H1 (cell line): ENCODE measurements around the gene GALP. TPM values are rescaled to one million over a fixed set of nuclear protein-coding genes. Genes with fewer than 3 reads are reported as not detected.

Experiments used
- CTCF ChIA-PET: fragments of 300-600 bp; sonication (Branson Sonifier 250); formaldehyde crosslinking; loops from one replicate; lab custom pipeline; 2021; ENCODE audit not compliant: partially characterized antibody; lab: Charles Lee
- POLR2A ChIA-PET: fragments of 300-600 bp; sonication (Branson Sonifier 250); formaldehyde crosslinking; loops from one replicate; lab custom pipeline; 2021; ENCODE audit warnings: inconsistent platforms; ENCODE audit not compliant: partially characterized antibody; lab: Charles Lee
- DNase-seq, 2 experiments: peaks; one replicate each; pipeline versions ENCODE4 v3.0.0 to v3.0.0-alpha.2; 2010 to 2022; ENCODE audit warnings: low spot score in 2 of 2, low read depth in 1 of 2, mixed read lengths in 1 of 2
- FAIRE-seq: peaks from 2 replicates; lab custom pipeline; 2011; peaks lifted over from hg19 to GRCh38; lab: Jason Lieb, UNC
- H2AFZ ChIP-seq: 2 replicates; pipeline ENCODE4 v1.8.1; 2012; ENCODE audit warnings: low read length, inconsistent platforms
- H2AK5ac ChIP-seq: 2 replicates; pipeline ENCODE4 v1.6.1; 2013; ENCODE audit warnings: low read depth, low read length
- H2BK120ac ChIP-seq: replicated peaks from 2 replicates; pipeline ENCODE3; 2013; ENCODE audit warnings: low read depth, low read length, inconsistent platforms
- H2BK12ac ChIP-seq: 2 replicates; pipeline ENCODE4 v1.6.1; 2013; ENCODE audit warnings: low read depth, low read length
- H2BK15ac ChIP-seq: 2 replicates; pipeline ENCODE4 v1.6.1; 2013; ENCODE audit warnings: low read length
- H2BK20ac ChIP-seq: 2 replicates; pipeline ENCODE4 v1.6.1; 2013; ENCODE audit warnings: low read length
- H2BK5ac ChIP-seq: 2 replicates; pipeline ENCODE4 v1.6.1; 2013; ENCODE audit warnings: low read depth, low read length
- H3K14ac ChIP-seq: 2 replicates; pipeline ENCODE4 v1.6.1; 2013; ENCODE audit warnings: inconsistent platforms; ENCODE audit not compliant: insufficient read length
- H3K18ac ChIP-seq: 2 replicates; pipeline ENCODE4 v1.6.1; 2013; ENCODE audit warnings: low read length; ENCODE audit errors: extremely low read depth
- H3K23ac ChIP-seq: 2 replicates; pipeline ENCODE4 v1.6.1; 2013; ENCODE audit warnings: inconsistent platforms; ENCODE audit not compliant: insufficient read length
- H3K23me2 ChIP-seq: 2 replicates; pipeline ENCODE4 v1.6.1; 2013; ENCODE audit warnings: low read depth, low read length
- H3K27ac ChIP-seq: 2 replicates; pipeline ENCODE4 v1.6.1; 2011; ENCODE audit warnings: low read depth, low read length, inconsistent platforms
- H3K27me3 ChIP-seq, 4 experiments: replicated peaks in 1 of 4; 1 replicate in 1 of 4; 2 replicates in 3 of 4; pipeline versions ENCODE4 v1.6.1 to v1.8.1; 2011 to 2013; ENCODE audit warnings: low read length in 3 of 4, mild to moderate bottlenecking in 3 of 4, inconsistent platforms in 2 of 4, mixed read lengths in 2 of 4, moderate library complexity in 1 of 4; ENCODE audit not compliant: control insufficient read depth in 3 of 4, insufficient read depth in 3 of 4; ENCODE audit errors: extremely low read depth in 1 of 4
- H3K36me3 ChIP-seq, 4 experiments: 2 replicates each; pipeline versions ENCODE4 v1.6.1 to v1.8.1; 2011 to 2013; ENCODE audit warnings: mild to moderate bottlenecking in 4 of 4, low read length in 3 of 4, moderate library complexity in 2 of 4, control low read depth in 1 of 4, inconsistent platforms in 1 of 4; ENCODE audit not compliant: insufficient read depth in 4 of 4, control insufficient read depth in 2 of 4
- H3K4ac ChIP-seq: replicated peaks from 2 replicates; pipeline ENCODE3; 2013; ENCODE audit warnings: low read length, low read depth, mixed read lengths, inconsistent platforms; ENCODE audit not compliant: insufficient read length
- H3K4me1 ChIP-seq, 4 experiments: replicated peaks in 1 of 4; 1 replicate in 1 of 4; 2 replicates in 3 of 4; pipeline versions ENCODE4 v1.6.1 to v1.8.1; 2011 to 2013; ENCODE audit warnings: low read length in 3 of 4, inconsistent platforms in 2 of 4, mixed read lengths in 1 of 4; ENCODE audit not compliant: insufficient read depth in 4 of 4, control insufficient read depth in 3 of 4
- H3K4me2 ChIP-seq, 2 experiments: 2 replicates each; pipeline versions ENCODE4 v1.6.1 to v1.8.1; 2011 to 2013; ENCODE audit warnings: low read depth in 2 of 2, low read length in 2 of 2, control low read depth in 1 of 2, inconsistent platforms in 1 of 2, mild to moderate bottlenecking in 1 of 2; ENCODE audit not compliant: insufficient read depth in 1 of 2
- H3K4me3 ChIP-seq, 4 experiments: fragments of 200-600, 300-600 bp in 1 of 4; sonication (generic), shearing (Covaris generic), sonication (Bioruptor Twin) in 1 of 4; 2 replicates each; pipeline versions ENCODE4 v1.5.1 to v1.8.1; 2011 to 2016; ENCODE audit warnings: low read length in 4 of 4, low read depth in 3 of 4, control low read depth in 2 of 4, inconsistent platforms in 2 of 4, mild to moderate bottlenecking in 2 of 4, mixed read lengths in 1 of 4, moderate library complexity in 1 of 4; ENCODE audit not compliant: insufficient read depth in 2 of 4; ENCODE audit errors: extremely low read depth in 1 of 4
- H3K56ac ChIP-seq: replicated peaks from 2 replicates; pipeline ENCODE3; 2013; ENCODE audit warnings: low read depth, mild to moderate bottlenecking, mixed read lengths, low read length, inconsistent platforms; ENCODE audit not compliant: insufficient read length
- H3K79me1 ChIP-seq: 2 replicates; pipeline ENCODE4 v1.6.1; 2013; ENCODE audit warnings: low read depth, low read length, control low read depth
- H3K79me2 ChIP-seq, 2 experiments: 2 replicates each; pipeline versions ENCODE4 v1.6.1 to v1.8.1; 2012 to 2013; ENCODE audit warnings: low read length in 2 of 2, mild to moderate bottlenecking in 2 of 2, inconsistent platforms in 1 of 2; ENCODE audit not compliant: insufficient read depth in 2 of 2, control insufficient read depth in 1 of 2
- H3K9ac ChIP-seq, 4 experiments: replicated peaks in 1 of 4; 1 replicate in 1 of 4; 2 replicates in 3 of 4; pipeline versions ENCODE4 v1.6.1 to v1.8.1; 2011 to 2013; ENCODE audit warnings: low read depth in 3 of 4, low read length in 3 of 4, control low read depth in 2 of 4, mild to moderate bottlenecking in 2 of 4, moderate library complexity in 2 of 4, inconsistent platforms in 1 of 4; ENCODE audit errors: extremely low read depth in 1 of 4
- H3K9me3 ChIP-seq, 2 experiments: 2 replicates each; pipeline versions ENCODE4 v1.6.1 to v1.8.1; 2012 to 2013; ENCODE audit warnings: mild to moderate bottlenecking in 2 of 2, moderate library complexity in 2 of 2, control low read depth in 1 of 2, inconsistent platforms in 1 of 2, low read depth in 1 of 2, low read length in 1 of 2, mixed read lengths in 1 of 2; ENCODE audit not compliant: insufficient read depth in 2 of 2
- H4K20me1 ChIP-seq, 2 experiments: replicated peaks in 1 of 2; 2 replicates each; pipeline versions ENCODE3 to v1.8.1; 2011 to 2013; ENCODE audit warnings: inconsistent platforms in 2 of 2, low read length in 2 of 2, mild to moderate bottlenecking in 1 of 2; ENCODE audit not compliant: insufficient read depth in 2 of 2, control insufficient read depth in 1 of 2
- H4K5ac ChIP-seq: 2 replicates; pipeline ENCODE4 v1.6.1; 2013; ENCODE audit warnings: low read length, low read depth, mixed read lengths, inconsistent platforms; ENCODE audit not compliant: insufficient read length
- H4K8ac ChIP-seq: 2 replicates; pipeline ENCODE4 v1.8.0; 2013; ENCODE audit warnings: mild to moderate bottlenecking, moderate library complexity, low read length, inconsistent platforms; ENCODE audit not compliant: insufficient read depth; ENCODE audit errors: extremely low read depth
- H4K91ac ChIP-seq: replicated peaks from 2 replicates; pipeline ENCODE3; 2013; ENCODE audit warnings: low read length, mixed read lengths, inconsistent platforms; ENCODE audit not compliant: insufficient read length
- BRCA1 ChIP-seq: IDR thresholded peaks from 2 replicates; pipeline ENCODE4 v1.6.1; 2012; ENCODE audit warnings: low read depth, low read length, improper control_type of control experiment
- CBX8 ChIP-seq: fragments of 300-800, 300-1000 bp; sonication (generic); IDR thresholded peaks from 2 replicates; pipeline ENCODE4 v1.7.1; 2016; ENCODE audit warnings: low read depth, low read length, borderline replicate concordance
- EP300 ChIP-seq, 2 experiments: IDR thresholded peaks; 1 replicate in 1 of 2; 2 replicates in 1 of 2; pipeline ENCODE4 v1.6.1; 2011 to 2012; ENCODE audit warnings: low read depth in 2 of 2, low read length in 2 of 2, mild to moderate bottlenecking in 2 of 2, borderline replicate concordance in 1 of 2, inconsistent platforms in 1 of 2, moderate library complexity in 1 of 2
- GTF2F1 ChIP-seq: IDR thresholded peaks from 2 replicates; pipeline ENCODE4 v1.6.1; 2012; ENCODE audit warnings: low read depth, low read length, improper control_type of control experiment, borderline replicate concordance
- KDM1A ChIP-seq: fragments of 200-600, 300-600 bp; sonication (generic); IDR thresholded peaks from 2 replicates; pipeline ENCODE4 v1.7.1; 2016; ENCODE audit warnings: mild to moderate bottlenecking, low read length, borderline replicate concordance
- NRF1 ChIP-seq: IDR thresholded peaks from 2 replicates; pipeline ENCODE4 v1.6.1; 2011; ENCODE audit warnings: mild to moderate bottlenecking, low read depth, low read length, improper control_type of control experiment
- RBBP5 ChIP-seq: IDR thresholded peaks from 2 replicates; pipeline ENCODE4 v1.7.1; 2012; ENCODE audit warnings: low read depth, mild to moderate bottlenecking, inconsistent platforms, low read length, moderate library complexity, borderline replicate concordance
- WGBS, 2 experiments: shearing (Covaris generic) in 1 of 2; methylation state at CpG; one replicate each; pipeline versions ENCODE4 v1.1.6 to v1.1.7; 2013 to 2015; ENCODE audit warnings: low lambda C conversion rate in 2 of 2, mixed read lengths in 2 of 2, inconsistent platforms in 1 of 2, low coverage in 1 of 2, missing lambda C conversion rate in 1 of 2; ENCODE audit not compliant: insufficient replicate concordance in 2 of 2, insufficient coverage in 1 of 2, insufficient read length in 1 of 2; ENCODE audit errors: extremely low coverage in 1 of 2, missing lambda C conversion rate in 1 of 2; 5-methylcytosine and 5-hydroxymethylcytosine counted together
- polyA plus RNA-seq, 7 experiments: library from polyadenylated mRNA; depleted of rRNA in 3 of 7; stranded (reverse) in 5 of 7; unstranded in 2 of 7; fragments of >200 nt in 5 of 7; fragments of 200-250 nt in 2 of 7; gene quantifications; 1 replicate in 5 of 7; 2 replicates in 1 of 7; 4 replicates in 1 of 7; pipeline versions ENCODE4 v1.2.1 to v1.2.3, GENCODE V29; 2011 to 2013; ENCODE audit warnings: missing spikeins in 2 of 7, mixed read lengths in 2 of 7
- total RNA-seq: library from RNA; stranded (reverse); fragmentation: NEBNext Ultra II Directional; extraction: Animal tissue kit (Norgen Biotek cat#: 25700); gene quantifications from 2 replicates; pipeline ENCODE4 v1.2.1, GENCODE V29; 2021

Gene GALP
- total and polyA plus RNA-seq, 2 of the 8 experiments (the other 6 are each of a cell fraction or from before 2014, with no cell fraction given), result 0.14 TPM; not detected in 1

DNA sequence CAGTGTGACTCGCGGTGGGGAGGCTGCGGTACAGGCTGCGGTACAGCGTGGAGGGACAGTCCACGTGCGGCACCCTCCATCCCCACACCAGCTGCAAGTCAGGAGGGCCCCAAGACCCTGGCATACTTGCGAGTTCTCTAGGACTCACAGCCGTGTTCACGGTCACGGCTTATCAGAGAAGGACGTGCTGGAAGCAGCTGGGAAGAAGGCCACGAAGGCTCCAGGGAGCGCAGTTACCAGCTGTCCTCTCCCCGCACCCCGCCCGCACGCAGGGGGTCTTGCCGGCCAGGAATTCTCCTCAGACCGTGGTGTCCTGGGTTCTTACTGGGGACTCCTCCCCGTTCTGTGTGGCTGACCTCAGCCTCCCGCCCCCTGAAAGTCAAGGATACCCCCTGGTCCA lies 28.5 kb upstream of the GALP start:
- Histone ChIP-seq H2BK120ac (no peak overlapping the region), H2BK20ac (no peak overlapping the region), H3K36me3 (peaks cover 0 to 22% (median 7%) of the 10 kb centered on the region in 4 experiments; a peak in 5 of 8 replicates), H3K56ac (no peak overlapping the region), H3K4me3 (no peak overlapping the region), H3K23ac (no peak overlapping the region), H4K8ac (no peak overlapping the region), H3K4me2 (no peak overlapping the region), H3K9ac (no peak overlapping the region), H2BK5ac (no peak overlapping the region), H3K14ac (no peak overlapping the region), H4K20me1 (peaks cover 3 to 19% of the 10 kb centered on the region in 2 experiments), H3K79me1 (peaks cover 13% of the 10 kb centered on the region), H4K91ac (no peak overlapping the region), H3K9me3 (no peaks in the 10 kb centered on the region), H3K79me2 (peaks cover 0 to 34% of the 10 kb centered on the region in 2 experiments; a peak in 2 of 4 replicates), H2BK15ac (no peak overlapping the region), H3K27me3 (no peaks in the 10 kb centered on the region), H3K4ac (no peak overlapping the region), H2AK5ac (no peak overlapping the region), H3K18ac (no peak overlapping the region), H2BK12ac (no peak overlapping the region), H3K4me1 (no peaks in the 10 kb centered on the region; a peak in 2 of 7 replicates), H2AFZ (no peak overlapping the region), H3K27ac (no peak overlapping the region), H4K5ac (no peak overlapping the region), H3K23me2 (no peaks in the 10 kb centered on the region)
- FAIRE-seq (no peak), DNase-seq (no peak)
- WGBS, 2 experiments, result 94% methylated on average over 22 of the region's 22 CpGs; no CpG with 5 or more reads in 1 of the 2 experiments
- TF ChIP-seq KDM1A, result no peak
- TF ChIP-seq GTF2F1, result no peak
- no peak for TF ChIP-seq EP300 (IDR thresholded peaks at IDR 0.05; ENCODE audit: borderline replicate concordance in 1 of 2, low read depth in 2 of 2, low read length in 2 of 2)
- TF ChIP-seq BRCA1, result no peak
- no peak for TF ChIP-seq CBX8
- no peak for TF ChIP-seq RBBP5
- TF ChIP-seq NRF1, result no peak
- ChIA-PET POLR2A (interaction anchor here (0.6 to 1.8 kb wide), 4 partner anchors 19 to 42 kb away, joined by 3 to 5 read pairs (median 4); partner anchors contain the start of gene ZNF787), CTCF (interaction anchor here (1.1 to 1.3 kb wide), 2 partner anchors 25 to 105 kb away, joined by 3 to 5 read pairs; no protein-coding TSS in a partner anchor)
